ENCODE results near the gene MMP3. TPM values are rescaled to one million over a fixed set of nuclear protein-coding genes. Genes with fewer than 3 reads are reported as not detected.

MMP3 gene
- total and polyA plus RNA-seq, 10 donors, result not detected

DNA sequence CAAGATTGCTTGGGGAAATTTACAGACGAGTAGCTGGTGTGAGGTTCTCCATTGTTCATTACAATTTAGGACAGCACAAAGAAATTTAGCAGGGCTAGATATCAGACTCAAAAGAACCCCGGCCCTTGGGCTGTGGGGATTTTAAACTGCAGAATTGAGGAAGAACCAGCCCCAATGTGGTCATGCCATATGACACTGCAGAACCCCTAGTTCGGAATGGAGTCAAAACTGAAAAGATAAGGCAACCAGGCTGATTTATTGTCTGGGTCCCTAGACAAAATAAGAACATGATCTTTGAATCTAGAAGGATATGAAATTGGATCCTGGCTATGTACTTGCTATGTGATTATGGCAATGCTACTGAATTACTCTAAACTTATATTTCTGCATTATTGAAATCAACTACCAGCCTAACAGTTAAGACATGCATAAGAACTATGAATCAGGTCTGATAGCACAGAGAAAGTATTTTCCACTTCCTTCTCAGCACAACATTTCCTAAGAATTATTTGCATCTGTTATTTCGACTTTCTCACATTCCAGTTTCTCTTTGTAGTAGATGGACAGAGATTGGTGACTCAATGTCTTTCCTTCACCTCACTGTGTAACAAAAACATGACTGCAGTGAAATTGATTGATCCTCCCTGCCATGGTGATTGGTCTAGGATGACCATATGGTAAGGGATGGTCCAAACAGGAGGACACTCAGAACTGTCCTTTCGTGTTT is 13.2 kb downstream of the MMP3 start:
- peak overlapping the region in 1 of 8 donors; percentile 50 for H3K27ac ChIP-seq
- H3K27me3 ChIP-seq (replicated peaks in 1 of 7), result peaks cover 0 to 47% (median 0%) of the 10 kb centered on the region in 7 donors
- intact Hi-C loops (cut with DNase I; ENCODE audit: low total_unique reads), result no loop called here
- H3K9me3 ChIP-seq, result peaks cover 0 to 7% (median 0%) of the 10 kb centered on the region in 8 donors
- no peaks in the 10 kb centered on the region for H3K4me1 ChIP-seq
- WGBS, 5 donors, result 47 to 58% (median 51%) methylated on average over 5 of the region's 5 CpGs
- no peak for DNase-seq
- TF ChIP-seq POLR2A (IDR thresholded peaks at IDR 0.05) (no peak), POLR2AphosphoS5 (IDR thresholded peaks at IDR 0.05) (no peak)
- TF ChIP-seq, protein P1, sequence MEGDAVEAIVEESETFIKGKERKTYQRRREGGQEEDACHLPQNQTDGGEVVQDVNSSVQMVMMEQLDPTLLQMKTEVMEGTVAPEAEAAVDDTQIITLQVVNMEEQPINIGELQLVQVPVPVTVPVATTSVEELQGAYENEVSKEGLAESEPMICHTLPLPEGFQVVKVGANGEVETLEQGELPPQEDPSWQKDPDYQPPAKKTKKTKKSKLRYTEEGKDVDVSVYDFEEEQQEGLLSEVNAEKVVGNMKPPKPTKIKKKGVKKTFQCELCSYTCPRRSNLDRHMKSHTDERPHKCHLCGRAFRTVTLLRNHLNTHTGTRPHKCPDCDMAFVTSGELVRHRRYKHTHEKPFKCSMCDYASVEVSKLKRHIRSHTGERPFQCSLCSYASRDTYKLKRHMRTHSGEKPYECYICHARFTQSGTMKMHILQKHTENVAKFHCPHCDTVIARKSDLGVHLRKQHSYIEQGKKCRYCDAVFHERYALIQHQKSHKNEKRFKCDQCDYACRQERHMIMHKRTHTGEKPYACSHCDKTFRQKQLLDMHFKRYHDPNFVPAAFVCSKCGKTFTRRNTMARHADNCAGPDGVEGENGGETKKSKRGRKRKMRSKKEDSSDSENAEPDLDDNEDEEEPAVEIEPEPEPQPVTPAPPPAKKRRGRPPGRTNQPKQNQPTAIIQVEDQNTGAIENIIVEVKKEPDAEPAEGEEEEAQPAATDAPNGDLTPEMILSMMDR (IDR thresholded peaks at IDR 0.05 in 8 of 11, conservative IDR thresholded peaks at IDR 0.05 in 3 of 11), result no peak
- H3K36me3 ChIP-seq, result no peaks in the 10 kb centered on the region
- H3K4me3 ChIP-seq, result no peak overlapping the region

DNA sequence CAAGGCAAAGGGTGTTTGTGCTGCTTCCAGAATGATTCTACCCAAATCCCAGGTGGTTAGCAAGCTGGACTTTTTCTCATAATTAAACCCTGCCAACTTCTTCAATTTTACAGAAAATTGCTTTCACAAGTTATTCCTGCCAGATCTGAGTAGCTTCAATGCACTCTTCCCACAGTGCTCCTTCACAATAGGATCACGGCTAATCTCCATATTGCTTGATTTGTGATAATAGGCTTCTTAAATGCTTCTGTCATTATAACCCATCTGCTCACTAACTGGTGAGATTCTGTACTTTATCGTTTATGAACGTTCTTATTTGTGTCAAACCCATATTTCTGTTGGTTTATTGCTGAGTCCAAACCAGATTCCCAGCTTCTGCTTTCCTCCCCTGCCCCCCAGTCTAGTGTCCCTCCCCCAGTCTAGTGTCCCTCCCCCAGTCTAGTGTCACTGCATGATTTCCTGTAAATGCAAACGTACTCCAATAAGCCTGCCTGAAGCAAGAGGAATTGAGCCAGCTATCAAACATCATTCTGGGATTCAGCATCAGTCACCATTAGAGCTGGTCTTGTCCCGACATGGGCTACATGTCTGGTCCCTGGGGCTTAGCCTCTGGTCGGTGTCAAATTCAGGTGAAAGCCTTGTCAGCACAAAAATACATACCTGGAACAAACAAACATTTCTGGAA is 14.0 kb downstream of the MMP3 start:
- intact Hi-C loops (cut with DNase I; ENCODE audit: low total_unique reads), result no loop called here
- WGBS, 5 donors, result 56 to 68% (median 62%) methylated on average over 6 of the region's 6 CpGs

GRCh38 chr11:102824556-102824955 is 18.9 kb downstream of the MMP3 start:
- intact Hi-C loops (cut with DNase I; ENCODE audit: low total_unique reads), result no loop called here
- 87 to 96% (median 93%) methylated on average over 1 of the region's 1 CpG for WGBS, 5 donors
- Histone ChIP-seq H3K4me3 (no peak overlapping the region), H3K27me3 (replicated peaks in 1 of 7) (peaks cover 0 to 19% (median 0%) of the 10 kb centered on the region in 7 donors), H3K4me1 (no peaks in the 10 kb centered on the region), H3K27ac (no peak overlapping the region), H3K36me3 (no peaks in the 10 kb centered on the region), H3K9me3 (peaks cover 0 to 7% (median 0%) of the 10 kb centered on the region in 8 donors)
- no peak for DNase-seq
- no peak for TF ChIP-seq POLR2AphosphoS5 (IDR thresholded peaks at IDR 0.05)
- TF ChIP-seq, protein P1 (IDR thresholded peaks at IDR 0.05 in 8 of 11, conservative IDR thresholded peaks at IDR 0.05 in 3 of 11), result no peak
- no peak for TF ChIP-seq POLR2A (IDR thresholded peaks at IDR 0.05)

More for the DNA sequence above, 14.0 kb downstream of the MMP3 start:
- H3K27me3 ChIP-seq (replicated peaks in 1 of 7), result peaks cover 0 to 47% (median 0%) of the 10 kb centered on the region in 7 donors
- no peak overlapping the region for H3K4me3 ChIP-seq
- TF ChIP-seq POLR2A (IDR thresholded peaks at IDR 0.05) (no peak), POLR2AphosphoS5 (IDR thresholded peaks at IDR 0.05) (peak in 1 of 3 donors; percentile 26)
- TF ChIP-seq, protein P1 (IDR thresholded peaks at IDR 0.05 in 8 of 11, conservative IDR thresholded peaks at IDR 0.05 in 3 of 11), result no peak
- no peaks in the 10 kb centered on the region for H3K36me3 ChIP-seq
- H3K4me1 ChIP-seq, result no peaks in the 10 kb centered on the region
- peak overlapping the region in 1 of 8 donors; percentile 50 for H3K27ac ChIP-seq
- no peak for DNase-seq
- H3K9me3 ChIP-seq, result peaks cover 0 to 7% (median 0%) of the 10 kb centered on the region in 8 donors

GRCh38 chr11:102819491-102819890 is 23.9 kb downstream of the MMP3 start:
- Histone ChIP-seq H3K9me3 (peaks cover 0 to 14% (median 7%) of the 10 kb centered on the region in 8 donors), H3K4me3 (no peak overlapping the region), H3K27me3 (replicated peaks in 1 of 7) (peaks cover 0 to 9% (median 0%) of the 10 kb centered on the region in 7 donors), H3K27ac (no peak overlapping the region), H3K4me1 (no peaks in the 10 kb centered on the region), H3K36me3 (no peaks in the 10 kb centered on the region)
- 67 to 90% (median 70%) methylated on average over 6 of the region's 6 CpGs for WGBS, 5 donors
- intact Hi-C loops (cut with DNase I; ENCODE audit: low total_unique reads), result no loop called here
- no peak for DNase-seq
- TF ChIP-seq, protein P1 (IDR thresholded peaks at IDR 0.05 in 8 of 11, conservative IDR thresholded peaks at IDR 0.05 in 3 of 11), result no peak
- TF ChIP-seq POLR2A (IDR thresholded peaks at IDR 0.05) (no peak), POLR2AphosphoS5 (IDR thresholded peaks at IDR 0.05) (no peak)

All from spleen (tissue), 11 donors.